ENCODE data around the gene RBPJL. TPM values are rescaled to one million over a fixed set of nuclear protein-coding genes. Genes with fewer than 3 reads are reported as not detected.

RBPJL gene
- total and polyA plus RNA-seq, 2 of the 8 experiments (the other 6 are each of a cell fraction or from before 2014, with no cell fraction given), result 0.67 to 1.3 TPM

DNA sequence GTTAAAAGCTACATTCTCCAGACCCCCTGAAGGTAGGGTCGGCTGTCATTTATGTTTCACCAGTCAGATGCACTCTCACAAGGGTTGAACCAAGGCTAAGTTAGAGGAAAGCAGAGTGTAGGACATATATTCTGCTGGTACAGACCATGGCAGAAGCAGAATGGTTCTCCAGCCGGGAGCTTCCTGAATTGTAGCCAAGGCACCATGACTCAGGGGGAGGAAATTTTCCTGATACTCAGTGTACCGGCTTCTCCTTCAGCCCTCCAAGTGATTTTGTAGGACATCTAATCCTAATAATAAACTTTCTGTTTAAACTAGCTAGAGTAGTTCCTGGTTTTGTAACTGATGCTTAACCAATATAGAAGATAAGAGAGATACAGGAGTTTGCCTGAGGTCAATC lies 38.1 kb upstream of the RBPJL start (continued):
- TF ChIP-seq CREB1 (IDR thresholded peaks at IDR 0.05) (no peak), SP1 (IDR thresholded peaks at IDR 0.05; ENCODE audit: low read depth, low read length) (no peak), RNF2 (IDR thresholded peaks at IDR 0.05; ENCODE audit: borderline replicate concordance, low read depth, low read length, missing control alignments, poor library complexity, severe bottlenecking) (no peak), YY1 (IDR thresholded peaks at IDR 0.05; ENCODE audit: low read depth, low read length) (no peak)
